GM18520 (cell line): ENCODE measurements around the gene MAP3K13.
A peak's percentile ranks its signal among the peaks of the same experiment; 100 is the strongest.

ENCODE experiments used
- ATAC-seq: cut with Tn5 transposase; IDR thresholded peaks from one replicate; pipeline ENCODE4 v1.9.1; 2021; ENCODE audit not compliant: unreplicated experiment

MAP3K13 gene

DNA sequence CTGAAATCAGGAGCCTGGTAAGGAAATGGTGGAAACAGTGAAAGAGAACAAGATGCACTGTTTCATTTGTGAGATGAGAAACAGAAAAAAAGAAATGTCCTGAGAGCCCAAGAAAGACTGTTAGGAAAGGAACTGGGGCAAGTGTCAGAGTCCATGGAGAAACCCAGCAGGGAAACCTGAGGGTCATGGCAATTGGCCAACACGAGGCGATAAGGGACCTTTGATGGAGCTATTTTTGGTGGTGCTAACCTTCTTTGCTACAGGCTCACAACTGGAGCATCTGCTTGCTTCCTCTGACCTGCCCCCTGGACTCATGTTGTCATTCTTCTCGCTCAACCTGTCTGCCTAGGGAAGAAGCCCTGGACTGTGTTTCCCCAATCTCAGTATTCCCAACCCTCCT, 140.1 kb downstream of the MAP3K13 start:
- ATAC-seq: no peak

- no peak for ATAC-seq
Measured at GRCh38 chr3:185503521-185503920, 140.6 kb downstream of the MAP3K13 start.

GRCh38 chr3:185504636-185505035, 141.7 kb downstream of the MAP3K13 start:
- no peak for ATAC-seq

GRCh38 chr3:185507883-185508282, 144.9 kb downstream of the MAP3K13 start:
- ATAC-seq: no peak

DNA sequence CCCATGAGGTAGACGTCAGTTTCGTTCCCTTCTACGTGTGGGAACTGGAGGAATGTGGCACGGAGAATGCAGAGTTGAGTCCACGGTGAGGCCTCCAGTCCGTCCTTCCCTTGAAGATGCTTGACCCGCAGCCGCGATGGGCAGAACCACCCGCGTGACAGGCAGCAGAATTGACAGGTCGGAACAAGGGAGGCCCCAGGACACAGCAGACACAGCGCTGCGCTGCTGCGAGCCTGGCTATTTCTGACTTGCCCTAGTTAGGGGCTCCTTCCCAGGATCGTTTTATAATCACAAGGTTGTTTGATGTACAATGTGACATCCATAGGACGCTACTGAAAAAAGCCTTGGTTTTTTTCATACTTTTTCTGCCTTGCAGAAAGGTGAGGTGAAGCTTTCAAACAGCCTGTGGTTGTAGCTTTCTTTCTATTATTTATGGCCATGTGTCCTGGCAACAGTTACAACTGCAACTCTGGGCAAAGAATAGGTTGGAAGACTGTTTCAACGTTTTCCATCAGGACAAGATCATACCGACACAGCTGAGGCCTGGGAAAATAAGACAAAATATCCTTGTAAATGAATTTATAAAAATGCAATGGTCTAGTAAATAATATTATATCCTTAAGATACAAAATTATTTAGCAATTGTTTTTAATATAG, 145.5 kb downstream of the MAP3K13 start:
- no peak for ATAC-seq

DNA sequence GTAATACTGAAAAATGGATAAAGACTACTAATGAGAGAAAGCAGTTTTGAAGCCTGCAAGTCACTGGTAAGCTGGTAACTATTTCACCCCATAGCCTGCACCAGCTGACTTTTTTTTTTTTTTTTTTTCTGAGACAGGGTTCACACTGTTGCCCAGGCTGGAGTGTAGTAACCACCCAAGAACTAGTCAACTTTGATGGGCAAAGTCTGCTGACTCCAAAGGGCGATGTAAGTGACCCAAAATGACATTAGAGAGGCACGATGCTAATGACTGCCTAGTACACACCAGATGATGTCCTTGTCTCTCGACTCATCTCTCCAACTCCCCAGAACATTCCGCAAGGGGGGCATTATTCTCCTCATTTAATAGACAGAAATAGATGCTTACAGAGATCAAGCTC, 148.8 kb downstream of the MAP3K13 start:
- no peak for ATAC-seq

GRCh38 chr3:185517387-185518130, 154.6 kb downstream of the MAP3K13 start:
- ATAC-seq: no peak

DNA sequence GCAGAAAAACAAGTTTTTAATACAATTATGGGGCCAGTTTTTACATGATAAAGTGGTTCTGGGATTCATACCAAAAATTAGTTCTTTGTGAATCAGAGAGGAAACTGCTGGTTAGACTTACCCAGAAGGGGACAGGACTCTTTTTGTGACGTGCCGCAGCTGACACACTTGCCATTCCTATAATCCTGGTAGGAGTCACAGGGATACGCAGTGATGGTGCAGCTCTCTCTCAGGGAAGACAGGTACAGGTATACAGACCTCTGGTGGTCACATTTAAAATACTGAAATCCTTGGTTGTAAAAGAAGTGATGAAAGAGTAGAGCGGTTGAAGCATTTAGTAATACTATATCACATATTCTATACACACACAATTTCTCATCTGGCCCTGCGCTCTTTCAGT, 156.1 kb downstream of the MAP3K13 start:
- no peak for ATAC-seq

GRCh38 chr3:185521349-185522138, 158.6 kb downstream of the MAP3K13 start:
- ATAC-seq: no peak

GRCh38 chr3:185526349-185526951, 163.5 kb downstream of the MAP3K13 start:
- ATAC-seq: no peak

- no peak for ATAC-seq
Measured at GRCh38 chr3:185527364-185527763, 164.4 kb downstream of the MAP3K13 start.

GRCh38 chr3:185528532-185528931, 165.6 kb downstream of the MAP3K13 start:
- ATAC-seq: no peak

GRCh38 chr3:185530856-185531255, 167.9 kb downstream of the MAP3K13 start:
- no peak for ATAC-seq

GRCh38 chr3:185532901-185533300, 170.0 kb downstream of the MAP3K13 start:
- ATAC-seq: no peak

DNA sequence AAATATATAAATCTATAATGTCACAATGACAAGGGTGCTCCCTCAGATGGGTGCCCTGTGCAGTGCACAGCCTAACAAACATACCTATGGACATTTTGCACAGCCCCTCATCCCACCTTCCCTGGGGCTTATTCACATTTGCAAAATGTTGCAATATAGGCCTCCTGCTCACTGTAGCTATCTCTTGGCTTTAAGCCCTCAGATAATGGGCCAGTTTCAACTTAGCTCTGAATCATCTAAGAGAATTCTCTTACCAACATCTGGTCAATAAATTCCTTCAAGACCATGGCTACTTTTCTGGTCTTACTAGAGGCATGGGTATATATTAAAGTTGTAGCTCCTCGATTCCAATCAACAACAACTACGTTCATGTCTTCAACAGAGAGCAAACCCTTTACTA, 171.6 kb downstream of the MAP3K13 start:
- ATAC-seq: no peak

DNA sequence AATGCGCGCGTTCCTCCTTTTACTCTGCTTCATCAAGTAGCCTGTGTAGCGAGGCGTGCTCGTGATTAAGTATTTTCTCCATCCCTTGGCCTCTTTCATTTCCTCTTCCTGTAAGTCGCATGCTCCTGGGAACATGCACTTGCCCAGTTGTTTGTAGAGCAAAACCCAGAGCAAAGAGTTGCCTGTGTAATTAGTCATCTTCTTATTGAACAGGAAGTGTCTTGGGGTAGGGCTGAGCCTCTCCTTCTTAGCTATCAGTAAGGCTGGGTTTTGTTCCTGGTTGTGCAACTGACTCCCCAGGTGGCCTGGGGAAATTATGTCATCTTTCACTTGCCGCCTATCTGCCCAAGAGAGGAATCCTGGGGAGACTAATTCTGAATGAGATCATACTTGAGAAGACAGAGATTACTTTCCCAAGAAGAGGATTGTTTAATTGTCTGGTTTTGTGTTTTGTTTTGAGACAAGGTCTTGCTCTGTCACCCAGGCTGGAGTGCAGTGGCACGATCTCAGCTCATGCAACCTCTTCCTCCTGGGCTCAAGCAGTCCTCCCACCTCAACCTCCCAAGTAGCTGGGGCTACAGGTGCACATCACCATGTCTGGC, 174.5 kb downstream of the MAP3K13 start:
- ATAC-seq: peak; percentile 97
